ENCODE results near the gene CHST8.

Gene CHST8

GRCh38 chr19:33621065-33621785 lies 528 bp upstream of the CHST8 start:
- CTCF ChIA-PET = no interaction called here
- no peak for TF ChIP-seq ZNF384 (IDR thresholded peaks at IDR 0.05)
- TF ChIP-seq FOXM1 (IDR thresholded peaks at IDR 0.05; ENCODE audit: borderline replicate concordance) = no peak
- TF ChIP-seq SUZ12 (IDR thresholded peaks at IDR 0.05) = no peak
- no peak for TF ChIP-seq BHLHE40 (IDR thresholded peaks at IDR 0.05; ENCODE audit: borderline replicate concordance)
- DNase-seq (ENCODE audit: extremely low spot score) = no peak

GRCh38 chr19:33622505-33622808 lies 704 bp downstream of the CHST8 start:
- peak; percentile 52 for DNase-seq (ENCODE audit: extremely low spot score)
- ChIA-PET CTCF (no interaction called here), POLR2A (interaction anchor here (0.7 kb wide), 1 partner anchor 320 kb away, joined by 3 read pairs; the partner anchor contains the start of gene CEBPA)

More at GRCh38 chr19:33621065-33621785, 528 bp upstream of the CHST8 start:
- POLR2A ChIA-PET = no interaction called here

DNA sequence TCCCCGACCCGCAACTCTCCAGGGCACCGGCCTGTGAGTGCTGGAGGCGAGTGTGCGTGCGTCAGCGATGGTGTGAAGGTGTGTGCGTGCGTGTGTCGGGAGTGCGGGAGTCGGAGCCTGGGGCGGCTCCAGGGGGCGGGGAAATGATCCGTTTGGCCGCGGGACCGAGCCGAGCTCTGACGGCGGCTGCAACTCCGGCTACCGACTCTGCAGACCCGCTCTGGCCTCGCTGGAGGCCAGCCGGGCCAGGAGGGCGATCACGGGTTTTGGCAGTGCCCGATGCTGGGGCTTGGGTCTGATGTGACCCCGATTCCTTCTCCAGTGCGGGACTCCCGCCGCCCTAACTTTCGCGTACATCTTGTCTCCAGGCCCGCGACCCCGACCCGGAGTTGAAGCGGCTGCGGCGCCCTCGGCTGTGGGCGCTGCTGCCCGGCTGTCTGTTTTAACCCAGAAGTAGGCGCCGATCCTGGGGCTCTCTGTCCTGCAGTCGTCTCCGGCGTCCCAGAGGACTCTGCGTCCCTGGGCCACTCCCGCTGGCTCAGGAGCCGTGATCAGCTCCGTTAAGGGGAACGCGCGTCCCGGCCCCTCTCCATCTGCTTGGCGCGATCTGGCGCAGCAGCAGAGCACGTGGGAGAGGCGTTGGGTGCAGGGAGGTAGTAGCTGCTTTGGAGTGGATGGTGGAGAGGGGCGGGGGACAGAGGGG lies 1.2 kb downstream of the CHST8 start:
- ChIA-PET POLR2A (interaction anchor here (0.7 kb wide), 1 partner anchor 320 kb away, joined by 3 read pairs; the partner anchor contains the start of gene CEBPA), CTCF (no interaction called here)
- TF ChIP-seq SUZ12 (IDR thresholded peaks at IDR 0.05) = no peak
- peak; percentile 32 for DNase-seq (ENCODE audit: extremely low spot score)

More at GRCh38 chr19:33622505-33622808, 704 bp downstream of the CHST8 start:
- TF ChIP-seq NFRKB (IDR thresholded peaks at IDR 0.05) (no peak), FOXK2 (IDR thresholded peaks at IDR 0.05) (no peak), PKNOX1 (IDR thresholded peaks at IDR 0.05) (no peak), CTBP1 (IDR thresholded peaks at IDR 0.05; ENCODE audit: borderline replicate concordance) (no peak), FOXM1 (IDR thresholded peaks at IDR 0.05; ENCODE audit: borderline replicate concordance) (no peak), BHLHE40 (IDR thresholded peaks at IDR 0.05; ENCODE audit: borderline replicate concordance) (no peak), TARDBP (IDR thresholded peaks at IDR 0.05) (no peak), ELF4 (IDR thresholded peaks at IDR 0.05) (no peak), SP1 (IDR thresholded peaks at IDR 0.05) (no peak), FOXA1 (IDR thresholded peaks at IDR 0.05) (no peak), HDGF (IDR thresholded peaks at IDR 0.05; ENCODE audit: borderline replicate concordance) (no peak), ZNF384 (IDR thresholded peaks at IDR 0.05) (no peak), L3MBTL2 (conservative IDR thresholded peaks at IDR 0.05) (no peak), LEF1 (IDR thresholded peaks at IDR 0.05; ENCODE audit: borderline replicate concordance) (no peak)

DNA sequence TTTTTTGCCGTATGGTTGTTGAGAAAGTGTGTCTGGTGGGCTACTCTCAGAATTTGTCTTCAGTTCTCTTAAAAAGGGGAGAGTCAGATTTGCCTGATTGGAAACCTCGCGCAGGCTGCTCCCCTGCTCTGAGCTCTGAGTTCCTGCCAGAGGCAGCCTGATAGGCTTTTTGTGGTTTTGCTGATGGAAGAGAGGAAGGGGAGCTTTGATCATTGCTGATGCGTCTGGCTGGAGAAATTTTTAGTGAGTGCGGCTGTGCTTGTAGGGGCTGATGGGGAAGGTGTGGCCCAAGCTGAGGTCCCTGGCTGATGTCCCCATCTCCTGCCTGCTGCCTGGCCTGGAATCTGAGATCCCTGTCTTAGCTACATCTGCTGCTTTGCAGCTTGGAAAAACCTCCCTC lies 2.8 kb downstream of the CHST8 start:
- TF ChIP-seq ARNT (IDR thresholded peaks at IDR 0.05) (no peak), LEF1 (IDR thresholded peaks at IDR 0.05; ENCODE audit: borderline replicate concordance) (no peak), CTBP1 (IDR thresholded peaks at IDR 0.05; ENCODE audit: borderline replicate concordance) (no peak), ZNF384 (IDR thresholded peaks at IDR 0.05) (no peak), TARDBP (IDR thresholded peaks at IDR 0.05) (no peak), FOXK2 (IDR thresholded peaks at IDR 0.05) (no peak), SUZ12 (IDR thresholded peaks at IDR 0.05) (no peak), FOXM1 (IDR thresholded peaks at IDR 0.05; ENCODE audit: borderline replicate concordance) (no peak), NFRKB (IDR thresholded peaks at IDR 0.05) (no peak), ELF4 (IDR thresholded peaks at IDR 0.05) (no peak), HDGF (IDR thresholded peaks at IDR 0.05; ENCODE audit: borderline replicate concordance) (no peak), FOXA1 (IDR thresholded peaks at IDR 0.05) (no peak), L3MBTL2 (conservative IDR thresholded peaks at IDR 0.05) (no peak)
- DNase-seq (ENCODE audit: extremely low spot score) = no peak
- CTCF ChIA-PET = interaction anchor here (0.8 kb wide), 1 partner anchor 33 kb away, joined by 6 read pairs; no protein-coding TSS in a partner anchor
- POLR2A ChIA-PET = no interaction called here

DNA sequence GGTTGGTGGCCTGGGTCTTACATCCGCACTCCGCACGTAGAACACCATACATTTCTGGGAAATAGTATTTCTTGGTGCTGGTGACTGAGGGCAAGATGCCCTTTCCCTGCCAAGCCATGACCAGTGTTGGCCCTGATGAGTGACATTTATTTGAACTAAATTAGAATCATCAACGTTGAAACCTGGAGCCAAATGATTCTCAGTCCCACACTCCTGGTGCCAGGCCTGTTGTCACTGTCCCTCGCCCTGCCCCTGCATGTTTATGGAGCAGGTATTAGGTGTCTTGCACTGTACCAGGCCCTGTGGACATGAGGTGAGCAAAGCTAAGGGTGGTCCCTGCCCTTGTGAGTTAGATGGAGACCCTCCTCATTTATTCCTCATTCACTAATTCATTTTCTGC lies 5.8 kb downstream of the CHST8 start:
- TF ChIP-seq ZNF384 (IDR thresholded peaks at IDR 0.05) (no peak), LEF1 (IDR thresholded peaks at IDR 0.05; ENCODE audit: borderline replicate concordance) (no peak), CTBP1 (IDR thresholded peaks at IDR 0.05; ENCODE audit: borderline replicate concordance) (no peak), ELF4 (IDR thresholded peaks at IDR 0.05) (no peak), FOXM1 (IDR thresholded peaks at IDR 0.05; ENCODE audit: borderline replicate concordance) (no peak), L3MBTL2 (conservative IDR thresholded peaks at IDR 0.05) (no peak), TARDBP (IDR thresholded peaks at IDR 0.05) (no peak), FOXK2 (IDR thresholded peaks at IDR 0.05) (no peak), HDGF (IDR thresholded peaks at IDR 0.05; ENCODE audit: borderline replicate concordance) (no peak), ARNT (IDR thresholded peaks at IDR 0.05) (no peak), SP1 (IDR thresholded peaks at IDR 0.05) (no peak), FOXA1 (IDR thresholded peaks at IDR 0.05) (no peak), BHLHE40 (IDR thresholded peaks at IDR 0.05; ENCODE audit: borderline replicate concordance) (no peak), NFRKB (IDR thresholded peaks at IDR 0.05) (no peak), SUZ12 (IDR thresholded peaks at IDR 0.05) (no peak), PKNOX1 (IDR thresholded peaks at IDR 0.05) (no peak)
- ChIA-PET POLR2A (no interaction called here), CTCF (no interaction called here)
- DNase-seq (ENCODE audit: extremely low spot score) = no peak

GRCh38 chr19:33627962-33628839 lies 6.4 kb downstream of the CHST8 start:
- no peak for DNase-seq (ENCODE audit: extremely low spot score)
- ChIA-PET POLR2A (interaction anchor here (0.8 kb wide), 1 partner anchor 9 kb away, joined by 4 read pairs; no protein-coding TSS in a partner anchor), CTCF (no interaction called here)
- TF ChIP-seq LEF1 (IDR thresholded peaks at IDR 0.05; ENCODE audit: borderline replicate concordance) (no peak), NFRKB (IDR thresholded peaks at IDR 0.05) (no peak), ARNT (IDR thresholded peaks at IDR 0.05) (no peak), HDGF (IDR thresholded peaks at IDR 0.05; ENCODE audit: borderline replicate concordance) (no peak), FOXM1 (IDR thresholded peaks at IDR 0.05; ENCODE audit: borderline replicate concordance) (no peak), L3MBTL2 (conservative IDR thresholded peaks at IDR 0.05) (no peak), SP1 (IDR thresholded peaks at IDR 0.05) (no peak), BHLHE40 (IDR thresholded peaks at IDR 0.05; ENCODE audit: borderline replicate concordance) (no peak), CTBP1 (IDR thresholded peaks at IDR 0.05; ENCODE audit: borderline replicate concordance) (no peak), ELF4 (IDR thresholded peaks at IDR 0.05) (no peak), TARDBP (IDR thresholded peaks at IDR 0.05) (no peak)
